SU-DHL-6 (cell line): ENCODE results near the gene C1QTNF7.

Experiments
- CTCF ChIP-seq: fragments of 200-600 bp; sonication (generic); IDR thresholded peaks from one replicate; pipeline ENCODE4 v1.5.1; 2017; ENCODE audit warnings: antibody characterized with exemption, mild to moderate bottlenecking, low read length, moderate library complexity; ENCODE audit not compliant: insufficient read depth, poor library complexity, severe bottlenecking
- EZH2phosphoT487 ChIP-seq: fragments of 200-600 bp; sonication (generic), shearing (Covaris generic); conservative IDR thresholded peaks from 2 replicates; pipeline ENCODE4 v1.6.1; 2018; ENCODE audit warnings: mild to moderate bottlenecking, antibody characterized with exemption, low read length, moderate library complexity, mixed read lengths

GRCh38 chr4:15378062-15378461 is 49.8 kb upstream of the C1QTNF7 start:
- TF ChIP-seq CTCF (no peak), EZH2phosphoT487 (no peak)
